ENCODE measurements around the gene FAM120B. TPM values are rescaled to one million over a fixed set of nuclear protein-coding genes. Genes with fewer than 3 reads are reported as not detected.

The FAM120B gene
- polyA plus RNA-seq, 1 experiment, result 8.8 TPM

GRCh38 chr6:170452767-170453545, 146.4 kb downstream of the FAM120B start:
- no peak for DNase-seq (ENCODE audit: low read depth)
- ChIA-PET POLR2A (no interaction called here), CTCF (no interaction called here)
- H3K4me3 ChIP-seq (ENCODE audit: low read depth, low read length), result no peak overlapping the region
- no peak for TF ChIP-seq CTCF (IDR thresholded peaks at IDR 0.05; ENCODE audit: insufficient read depth, low read depth, low read length)
- H3K27me3 ChIP-seq (ENCODE audit: control insufficient read depth, insufficient read depth, low read length), result no peaks in the 10 kb centered on the region; the same call in 1 of the 2 replicates
- H3K36me3 ChIP-seq (ENCODE audit: control insufficient read depth, insufficient read depth, low read length), result no peaks in the 10 kb centered on the region

- Histone ChIP-seq H3K27me3 (ENCODE audit: control insufficient read depth, insufficient read depth, low read length) (no peaks in the 10 kb centered on the region; the same call in 1 of the 2 replicates), H3K4me3 (ENCODE audit: low read depth, low read length) (no peak overlapping the region), H3K36me3 (ENCODE audit: control insufficient read depth, insufficient read depth, low read length) (no peaks in the 10 kb centered on the region)
- ChIA-PET CTCF (no interaction called here), POLR2A (no interaction called here)
- TF ChIP-seq CTCF (IDR thresholded peaks at IDR 0.05; ENCODE audit: insufficient read depth, low read depth, low read length), result no peak
- no peak for DNase-seq (ENCODE audit: low read depth)
Observed at GRCh38 chr6:170453586-170454511, 147.3 kb downstream of the FAM120B start.

- no peak for TF ChIP-seq CTCF (IDR thresholded peaks at IDR 0.05; ENCODE audit: insufficient read depth, low read depth, low read length)
- POLR2A ChIA-PET, result no interaction called here
- Histone ChIP-seq H3K36me3 (ENCODE audit: control insufficient read depth, insufficient read depth, low read length) (no peaks in the 10 kb centered on the region), H3K27me3 (ENCODE audit: control insufficient read depth, insufficient read depth, low read length) (no peaks in the 10 kb centered on the region; the same call in 1 of the 2 replicates), H3K4me3 (ENCODE audit: low read depth, low read length) (no peak overlapping the region)
- CTCF ChIA-PET, result interaction anchor here (0.8 kb wide), 1 partner anchor 12 kb away, joined by 3 read pairs; no protein-coding TSS in a partner anchor
- no peak for DNase-seq (ENCODE audit: low read depth)
Observed at GRCh38 chr6:170454512-170455285, 148.1 kb downstream of the FAM120B start.

GRCh38 chr6:170455335-170455979, 148.9 kb downstream of the FAM120B start:
- DNase-seq (ENCODE audit: low read depth), result no peak
- ChIA-PET POLR2A (no interaction called here), CTCF (interaction anchor here (0.8 kb wide), 1 partner anchor 13 kb away, joined by 3 read pairs; no protein-coding TSS in a partner anchor)
- H3K4me3 ChIP-seq (ENCODE audit: low read depth, low read length), result no peak overlapping the region
- no peak for TF ChIP-seq CTCF (IDR thresholded peaks at IDR 0.05; ENCODE audit: insufficient read depth, low read depth, low read length)
- peaks cover 2% of the 10 kb centered on the region; the same call in 1 of the 2 replicates for H3K27me3 ChIP-seq (ENCODE audit: control insufficient read depth, insufficient read depth, low read length)
- no peaks in the 10 kb centered on the region for H3K36me3 ChIP-seq (ENCODE audit: control insufficient read depth, insufficient read depth, low read length)
